Kidney epithelial cell (primary cell): ENCODE results near the gene TNFRSF4. TPM values are rescaled to one million over a fixed set of nuclear protein-coding genes. Genes with fewer than 3 reads are reported as not detected.

Experiments used
- DNase-seq: peaks from one replicate; pipeline ENCODE4 v3.0.0-alpha.2; 2010; ENCODE audit warnings: low read depth
- H3K27me3 ChIP-seq: 2 replicates; pipeline ENCODE4 v1.6.0; 2011; ENCODE audit warnings: low read length; ENCODE audit not compliant: control insufficient read depth, insufficient read depth
- H3K36me3 ChIP-seq: 2 replicates; pipeline ENCODE4 v1.5.1; 2011; ENCODE audit warnings: low read length; ENCODE audit not compliant: control insufficient read depth, insufficient read depth
- H3K4me3 ChIP-seq: 2 replicates; pipeline ENCODE4 v1.5.1; 2011; ENCODE audit warnings: low read depth, mild to moderate bottlenecking, control low read depth, low read length
- CTCF ChIP-seq: IDR thresholded peaks from 2 replicates; pipeline ENCODE4 v1.5.1; 2011; ENCODE audit warnings: mild to moderate bottlenecking, moderate library complexity, low read length, control low read depth, inconsistent platforms; ENCODE audit not compliant: insufficient read depth, poor library complexity, severe bottlenecking
- total RNA-seq: library from RNA; depleted of rRNA; stranded (reverse); fragments of >200 nt; gene quantifications from 2 replicates; pipeline ENCODE4 v1.2.3, GENCODE V29; 2015

Gene TNFRSF4
- total RNA-seq, 1 donor from 2014 or later, result 0.25 TPM

GRCh38 chr1:1228187-1228586, 14.2 kb upstream of the TNFRSF4 start:
- Histone ChIP-seq H3K27me3 (no peaks in the 10 kb centered on the region), H3K36me3 (peaks cover 6% of the 10 kb centered on the region), H3K4me3 (no peak overlapping the region)
- no peak for DNase-seq
- TF ChIP-seq CTCF, result no peak

DNA sequence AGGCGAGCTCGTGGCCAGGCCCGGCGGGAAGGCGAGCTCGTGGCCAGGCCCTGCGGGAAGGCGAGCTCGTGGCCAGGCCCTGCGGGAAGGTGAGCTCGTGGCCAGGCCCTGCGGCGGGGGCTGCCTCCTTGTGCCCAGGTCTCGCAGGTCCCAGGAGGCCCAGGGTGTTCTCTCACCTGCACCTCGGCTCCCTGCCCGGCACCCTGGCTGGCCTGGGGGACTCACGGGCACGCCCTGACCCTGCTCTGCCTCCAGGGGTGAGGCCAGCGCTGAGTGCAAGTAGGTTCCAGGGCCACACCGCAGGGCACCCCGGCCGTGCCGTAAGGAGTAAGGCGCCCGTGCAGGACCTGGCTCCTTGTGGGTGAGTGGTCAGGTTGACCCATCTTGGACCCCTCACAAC, 13.4 kb upstream of the TNFRSF4 start:
- TF ChIP-seq CTCF, result no peak
- no peak for DNase-seq
- Histone ChIP-seq H3K36me3 (peaks cover 4% of the 10 kb centered on the region), H3K27me3 (no peaks in the 10 kb centered on the region), H3K4me3 (no peak overlapping the region)

DNA sequence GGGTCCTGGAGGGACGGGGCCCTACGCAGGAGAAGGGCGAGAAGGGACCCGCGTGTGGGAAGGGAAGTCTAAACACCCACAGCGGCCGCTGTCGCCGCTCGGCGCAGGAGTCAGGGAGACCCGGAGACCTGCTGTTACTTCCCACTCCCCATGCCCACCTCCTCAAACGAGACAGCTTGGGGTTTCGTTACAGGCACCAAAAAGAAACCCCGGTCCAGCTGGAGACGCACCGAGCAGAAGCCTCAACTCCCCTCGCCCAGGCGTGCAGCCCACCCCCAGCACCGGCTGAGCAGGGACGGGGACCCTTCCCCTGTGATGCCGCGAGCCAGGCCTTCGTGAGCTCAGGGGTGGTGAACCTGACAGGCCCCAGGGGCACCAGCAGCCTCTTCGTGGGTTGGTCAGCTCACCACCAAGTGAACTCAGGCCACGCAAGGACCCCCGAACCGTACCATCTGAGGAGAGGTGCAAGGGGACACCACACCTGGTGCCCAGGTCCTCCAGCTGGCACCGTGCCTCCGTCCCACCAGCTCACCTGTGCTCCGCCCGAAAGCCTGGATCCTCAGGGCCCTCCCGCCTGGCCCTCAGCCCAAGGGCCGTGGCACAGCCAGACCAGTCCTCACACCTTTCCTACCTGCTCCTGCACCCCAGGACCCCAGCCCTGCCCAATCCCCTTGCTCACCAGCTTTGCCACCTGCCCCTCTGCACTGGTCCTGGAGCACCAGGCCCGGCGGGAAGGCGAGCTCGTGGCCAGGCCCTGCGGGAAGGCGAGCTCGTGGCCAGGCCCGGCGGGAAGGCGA, 12.8 kb upstream of the TNFRSF4 start:
- no peak for DNase-seq
- TF ChIP-seq CTCF, result no peak
- Histone ChIP-seq H3K27me3 (no peaks in the 10 kb centered on the region), H3K4me3 (no peak overlapping the region), H3K36me3 (peaks cover 4% of the 10 kb centered on the region)

- no peak overlapping the region for H3K4me3 ChIP-seq
- DNase-seq, result no peak
- peaks cover 4% of the 10 kb centered on the region for H3K36me3 ChIP-seq
- no peak for TF ChIP-seq CTCF
- no peaks in the 10 kb centered on the region for H3K27me3 ChIP-seq
These were observed 12.0 kb upstream of the TNFRSF4 start for GRCh38 chr1:1225913-1226312.

DNA sequence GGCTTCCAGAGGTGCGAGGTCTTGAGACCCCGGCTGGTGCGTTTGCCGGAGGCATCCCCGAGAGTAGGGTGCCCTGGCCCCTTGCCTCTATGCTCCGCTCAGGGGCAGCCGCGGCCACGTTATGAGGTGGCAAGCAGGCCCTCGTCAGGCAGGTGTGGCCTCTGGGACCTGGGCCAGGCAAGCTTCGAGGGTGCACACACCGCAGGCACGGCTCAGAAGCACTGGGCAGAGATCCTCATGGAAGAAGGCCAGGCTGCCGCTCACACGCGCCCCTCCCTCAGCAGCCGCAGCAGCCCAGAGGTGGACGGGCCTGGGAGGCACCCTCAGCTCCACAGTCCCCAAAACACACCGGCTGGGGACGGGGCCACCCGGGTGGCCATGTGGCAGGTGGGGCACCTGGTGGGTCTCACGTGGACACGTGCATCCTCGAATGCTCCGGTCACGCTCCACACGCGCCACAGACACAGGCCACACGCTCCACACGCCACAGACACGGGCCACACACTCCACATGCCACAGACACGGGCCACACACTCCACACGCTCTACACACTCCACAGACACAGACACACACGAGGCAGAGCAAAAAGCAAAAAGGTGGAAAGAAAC, 11.4 kb upstream of the TNFRSF4 start:
- no peak for DNase-seq
- Histone ChIP-seq H3K27me3 (no peaks in the 10 kb centered on the region), H3K4me3 (no peak overlapping the region), H3K36me3 (peaks cover 4% of the 10 kb centered on the region)
- TF ChIP-seq CTCF, result no peak
